Fibroblast of the conjunctiva (primary cell): ENCODE measurements around the gene HPCAL4.
A peak's percentile ranks its signal among the peaks of the same experiment; 100 is the strongest.

ENCODE experiments used
- DNase-seq: peaks from one replicate; pipeline ENCODE4 v3.0.0-alpha.2; 2010; ENCODE audit warnings: low read depth

The HPCAL4 gene

DNA sequence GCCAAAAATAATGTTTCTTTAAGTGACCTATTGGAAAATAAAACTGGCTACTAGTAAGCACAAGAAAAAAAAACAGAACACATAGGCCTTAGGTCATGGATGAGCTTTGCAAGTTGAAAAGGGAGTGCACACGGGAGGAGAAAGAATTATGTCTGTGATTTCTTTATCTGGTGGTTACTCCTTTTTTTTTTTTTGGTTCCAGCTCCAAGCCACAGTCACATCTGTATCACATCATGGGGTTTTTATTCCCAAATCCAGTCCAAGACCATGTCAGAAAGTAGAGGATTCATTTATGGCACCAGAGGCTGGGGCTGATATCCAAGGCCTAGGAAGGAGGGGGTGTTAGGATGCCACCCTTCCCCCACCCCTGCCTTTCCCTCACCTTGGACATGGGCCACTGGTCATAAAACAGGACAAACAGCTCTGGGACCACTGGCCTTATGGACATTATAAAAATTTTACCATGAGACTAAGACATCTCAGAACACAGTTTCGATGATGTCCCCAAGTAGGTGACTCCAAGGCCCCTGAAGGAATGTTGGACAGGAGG is 41.5 kb downstream of the HPCAL4 start:
- no peak for DNase-seq

GRCh38 chr1:39648496-39648895 is 42.7 kb downstream of the HPCAL4 start:
- no peak for DNase-seq

- DNase-seq = no peak
These were observed 44.0 kb downstream of the HPCAL4 start for GRCh38 chr1:39647247-39647646.

GRCh38 chr1:39646232-39647081 is 44.8 kb downstream of the HPCAL4 start:
- DNase-seq = peak; percentile 32

- no peak for DNase-seq
These were observed 45.7 kb downstream of the HPCAL4 start for GRCh38 chr1:39645411-39646043.

DNA sequence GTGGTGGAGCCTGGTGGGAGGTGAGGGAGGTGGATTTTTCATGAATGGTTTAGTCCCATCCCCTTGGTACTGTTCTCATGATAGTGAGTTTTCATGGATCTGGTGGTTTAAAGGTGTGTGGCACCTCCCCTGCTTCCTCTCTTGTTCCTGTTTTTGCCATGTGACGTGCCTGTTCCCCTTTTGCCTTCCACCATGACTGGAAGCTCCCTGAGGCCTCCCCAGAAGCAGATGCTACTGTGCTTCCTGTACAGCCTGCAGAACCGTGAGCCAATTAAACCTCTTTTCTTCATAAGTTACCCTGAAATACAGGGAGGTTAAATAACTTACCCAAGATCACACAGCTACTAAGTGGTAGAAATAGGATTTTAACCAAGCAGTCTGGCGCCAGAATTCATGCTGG is 47.5 kb downstream of the HPCAL4 start:
- DNase-seq = no peak

DNA sequence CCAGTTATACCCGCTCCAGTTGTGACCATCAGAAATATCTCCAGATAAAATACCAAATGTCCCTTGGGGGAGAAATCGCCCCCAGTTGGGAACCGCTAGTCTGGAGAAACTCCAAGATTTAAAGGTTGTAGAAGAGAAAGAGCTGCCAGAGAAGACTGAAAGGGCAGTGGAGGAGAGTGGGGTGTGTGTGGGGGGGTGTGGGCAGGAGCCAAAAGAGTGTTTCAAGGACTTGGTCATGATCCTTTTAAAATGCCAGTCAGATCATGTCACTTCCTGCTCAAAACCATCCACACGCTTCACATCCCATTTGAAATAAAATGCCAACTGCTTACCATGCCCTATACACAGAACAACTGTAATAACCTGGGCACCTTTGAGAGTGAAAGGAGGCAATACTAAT is 48.4 kb downstream of the HPCAL4 start:
- DNase-seq = no peak

- no peak for DNase-seq
These were observed 50.4 kb downstream of the HPCAL4 start for GRCh38 chr1:39640861-39641260.

GRCh38 chr1:39639305-39640130 is 51.7 kb downstream of the HPCAL4 start, which contains the start of gene HEYL:
TSS of gene HEYL (minus strand) at chr1:39639643. CDS start at chr1:39639625, 18 bp downstream.
- no peak for DNase-seq

- no peak for DNase-seq
These were observed 52.3 kb downstream of the HPCAL4 start for GRCh38 chr1:39638965-39639304.

DNA sequence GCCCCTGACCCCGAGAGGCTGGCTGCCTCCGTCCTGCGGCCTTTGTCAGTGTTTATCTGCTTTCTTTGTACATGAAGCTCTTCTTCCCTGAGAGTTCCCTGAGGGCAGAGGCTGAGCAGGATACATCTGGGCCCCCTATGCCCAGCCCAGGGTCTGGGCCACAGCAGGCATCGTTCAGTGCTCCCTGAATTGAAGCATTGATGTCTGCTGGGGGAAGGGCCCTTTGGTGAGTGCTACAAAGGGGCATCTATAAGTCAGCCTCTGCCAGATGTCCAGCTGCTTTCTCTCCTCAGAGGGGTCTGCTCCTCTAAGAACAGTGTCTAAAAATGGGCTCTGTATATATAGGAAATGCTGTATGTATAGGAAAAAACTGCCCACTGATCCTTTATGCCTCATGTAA is 53.9 kb downstream of the HPCAL4 start:
- DNase-seq = no peak

DNA sequence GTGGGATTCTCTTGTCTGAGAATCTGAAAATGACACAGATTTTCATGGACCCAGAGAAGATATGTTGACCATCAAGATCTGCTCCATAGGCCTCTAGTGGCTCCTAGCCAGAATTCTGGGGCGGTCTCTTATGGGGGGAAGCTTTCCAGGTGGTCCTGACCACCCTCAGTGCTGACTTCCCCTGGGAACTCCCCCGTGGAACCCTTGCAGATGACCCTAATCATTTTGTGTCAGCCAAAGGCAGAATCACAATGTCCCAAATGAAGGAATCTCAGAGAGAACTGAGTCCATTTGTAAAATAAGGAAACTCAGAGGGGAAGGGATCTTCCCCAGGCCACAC is 55.4 kb downstream of the HPCAL4 start:
- no peak for DNase-seq

DNA sequence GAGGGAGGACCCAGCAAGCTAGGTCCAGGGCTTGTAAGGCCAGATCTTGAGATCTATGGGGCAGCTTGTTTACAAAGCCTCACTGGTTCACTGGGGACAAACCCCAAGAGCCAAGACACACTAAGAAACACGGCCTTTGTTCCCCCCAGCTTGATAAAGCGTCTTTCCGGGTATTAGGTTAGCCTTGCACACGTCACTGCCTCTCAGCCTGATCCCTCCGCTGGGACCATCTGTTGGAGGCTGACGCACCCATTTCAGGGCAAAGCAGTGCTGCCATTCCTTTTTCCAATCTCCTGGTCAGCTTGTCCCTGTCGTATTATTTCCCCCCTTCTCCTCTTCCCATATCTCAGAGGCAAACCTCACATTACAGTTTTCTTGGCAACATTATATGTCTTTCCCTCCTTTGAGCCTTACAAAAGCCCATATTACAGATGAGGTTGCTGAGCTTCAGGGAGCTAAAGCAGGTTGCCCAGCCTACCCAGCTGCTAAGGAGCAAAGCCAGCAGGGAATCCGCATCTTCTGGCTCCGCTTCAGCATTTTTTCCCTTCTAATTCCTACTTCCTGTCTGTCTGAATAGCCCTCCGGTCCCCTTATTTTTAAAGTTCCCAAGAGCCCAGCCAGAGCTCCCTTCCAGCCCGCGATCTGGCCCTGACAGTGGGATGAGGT is 55.9 kb downstream of the HPCAL4 start:
- DNase-seq = no peak

GRCh38 chr1:39633422-39633821 is 57.8 kb downstream of the HPCAL4 start:
- no peak for DNase-seq

DNA sequence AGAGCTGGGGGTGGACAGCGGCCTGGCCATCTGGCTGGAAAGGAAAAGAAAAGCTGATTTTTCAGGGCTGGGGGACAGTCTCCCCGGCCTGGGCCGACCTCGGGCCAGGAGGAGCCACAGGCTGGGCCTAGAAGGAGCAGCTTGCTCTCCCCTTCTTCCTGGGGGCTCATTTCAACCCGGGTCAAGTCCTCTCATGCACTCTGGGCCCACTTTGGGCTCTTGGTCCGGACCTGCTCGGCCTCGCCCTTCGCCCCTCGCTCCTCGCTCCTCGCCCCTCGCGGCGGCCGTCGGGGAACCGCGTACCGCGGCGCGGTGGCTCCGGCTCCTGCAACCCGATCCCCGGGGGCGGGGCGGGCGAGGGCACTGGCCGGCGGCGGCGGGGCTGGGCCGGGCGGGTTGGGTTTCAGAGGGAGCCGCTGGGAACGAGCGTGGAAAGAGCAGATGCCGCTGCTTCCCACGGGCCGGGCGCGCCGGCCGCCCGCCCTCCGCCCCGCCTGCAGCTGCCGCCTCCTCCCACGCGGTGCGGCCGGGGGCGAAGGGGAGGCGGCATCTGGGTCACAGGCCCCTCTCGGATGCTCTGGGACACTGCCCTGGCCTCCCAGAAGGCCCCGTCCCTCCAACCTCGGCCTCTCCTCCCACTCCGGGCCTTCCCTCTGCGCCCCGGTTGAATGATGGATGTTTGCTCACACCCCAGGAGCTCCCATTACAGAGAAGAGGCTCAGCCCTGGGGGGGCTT is 58.4 kb downstream of the HPCAL4 start:
- DNase-seq = no peak

- no peak for DNase-seq
These were observed 58.9 kb downstream of the HPCAL4 start for GRCh38 chr1:39632323-39632681.

DNA sequence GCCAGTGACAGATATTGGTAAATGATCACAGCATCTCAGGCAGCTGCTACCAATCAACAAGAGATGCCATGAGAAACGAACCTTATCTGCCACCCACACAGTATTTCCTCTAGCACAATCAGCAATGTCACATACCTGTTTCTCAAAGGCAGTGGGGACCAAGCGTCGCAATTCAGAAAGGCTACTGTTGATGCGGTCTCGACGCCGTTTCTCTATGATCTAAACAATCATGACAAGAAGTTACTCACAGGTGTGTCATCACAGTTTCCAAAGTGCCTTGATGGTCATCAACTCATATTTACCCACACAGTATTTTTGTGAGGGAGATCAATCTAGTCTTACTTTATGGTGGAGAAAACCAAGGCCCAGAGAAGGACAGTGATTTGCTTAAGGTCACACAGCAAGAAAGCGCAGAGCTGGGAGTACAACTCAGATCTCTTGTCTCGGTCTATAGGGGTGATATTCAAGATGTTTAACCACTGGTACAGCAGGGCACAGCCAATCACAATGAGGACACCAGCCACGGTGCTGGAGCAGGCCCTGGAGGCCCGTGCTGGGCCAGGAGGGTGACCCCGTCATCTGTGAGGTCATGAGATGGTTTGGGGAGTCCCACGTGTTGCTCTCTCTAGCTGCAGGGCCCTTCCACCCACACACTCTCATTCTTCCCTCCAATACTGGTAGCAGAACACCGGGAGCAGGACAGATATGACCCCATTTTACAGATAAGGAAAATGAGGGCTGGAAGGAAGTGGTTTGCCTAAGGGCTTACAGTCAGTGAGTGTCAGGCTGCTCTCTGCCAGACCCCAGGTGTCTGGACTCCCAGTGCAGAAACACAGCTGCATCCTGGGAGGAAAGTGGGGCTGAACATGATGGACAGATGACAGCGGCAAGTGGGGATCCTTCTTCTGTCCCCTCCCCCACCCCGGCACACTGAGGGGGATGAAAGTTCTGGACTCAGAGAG is 59.6 kb downstream of the HPCAL4 start:
- DNase-seq = no peak

GRCh38 chr1:39628807-39629350 is 62.4 kb downstream of the HPCAL4 start:
- DNase-seq = no peak
